Stromal cell of bone marrow (primary cell): ENCODE data around the gene EWSR1.
"Not testable (repeated sequence)": the region's sequence is repeated elsewhere in the genome, so short reads cannot be mapped to it uniquely, and the experiment has no call there.

ENCODE experiments used
- DNase-seq: peaks from one replicate; pipeline ENCODE4 v3.0.0-alpha.2; 2012; ENCODE audit warnings: low read depth

The EWSR1 gene

DNA sequence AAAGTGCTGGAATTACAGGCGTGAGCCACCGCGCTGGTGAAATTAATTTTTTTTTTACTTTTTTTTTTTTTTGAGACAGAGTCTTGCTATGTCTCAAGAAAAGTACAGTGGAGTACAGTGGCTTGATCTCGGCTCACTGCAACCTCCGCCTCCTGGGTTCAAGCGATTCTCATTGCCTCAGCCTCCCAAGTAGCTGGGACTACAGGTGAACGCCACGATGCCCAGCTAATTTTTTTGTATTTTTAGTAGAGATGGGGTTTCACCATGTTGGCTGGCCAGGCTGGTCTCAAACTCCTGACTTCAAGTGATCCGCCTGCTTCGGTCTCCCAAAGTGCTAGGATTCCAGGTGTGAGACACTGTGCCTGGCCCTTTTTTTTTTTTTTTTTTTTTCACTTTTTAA, 20.2 kb upstream of the EWSR1 start:
- DNase-seq, result not testable (repeated sequence)

GRCh38 chr22:29251265-29251664, 16.8 kb upstream of the EWSR1 start:
- no peak for DNase-seq

DNA sequence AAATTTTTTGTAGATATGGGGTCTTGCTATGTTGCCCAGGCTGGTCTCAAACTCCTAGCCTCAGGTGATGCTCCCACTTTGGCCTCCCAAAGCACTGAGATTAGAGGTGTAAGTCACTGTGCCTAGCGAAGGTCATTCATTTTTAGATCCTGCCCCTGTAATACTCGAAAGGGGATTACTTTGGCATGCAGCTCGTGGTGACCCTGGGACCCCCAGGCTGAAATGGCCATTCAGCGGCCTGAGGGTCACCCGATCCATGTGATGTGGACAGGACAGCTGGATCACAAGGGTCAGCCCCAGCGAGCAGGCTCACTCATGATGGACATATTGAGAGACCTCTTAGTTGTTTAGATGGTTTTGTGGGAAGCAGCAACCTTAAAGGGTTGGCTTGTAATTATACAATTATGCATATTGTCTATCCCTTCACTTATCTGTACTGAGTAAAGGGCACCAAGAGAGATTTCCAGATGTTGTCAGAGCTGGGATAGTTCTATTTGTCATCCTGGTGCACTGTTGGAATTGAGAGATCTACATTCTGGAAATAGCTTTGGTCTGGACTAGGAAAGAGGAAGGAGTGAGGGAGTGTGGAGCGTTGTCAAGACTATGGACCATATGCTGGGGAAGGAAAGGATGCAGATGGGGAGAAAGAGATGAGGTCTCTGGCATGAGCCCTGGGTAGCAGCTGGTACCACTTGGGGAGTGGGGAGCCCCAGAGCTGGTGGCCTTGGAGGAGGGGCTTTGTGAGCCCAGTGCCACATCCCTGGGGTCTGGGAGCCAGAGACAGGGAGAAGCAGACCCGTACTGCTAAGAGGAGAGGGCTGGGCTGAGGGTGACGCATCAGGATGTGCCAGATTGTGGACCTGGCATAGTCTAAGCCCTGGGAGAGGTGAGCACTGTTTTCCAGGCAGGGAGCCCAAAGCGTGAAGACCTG, 15.8 kb upstream of the EWSR1 start:
- no peak for DNase-seq

GRCh38 chr22:29253561-29254285, 14.3 kb upstream of the EWSR1 start:
- DNase-seq, result no peak

DNA sequence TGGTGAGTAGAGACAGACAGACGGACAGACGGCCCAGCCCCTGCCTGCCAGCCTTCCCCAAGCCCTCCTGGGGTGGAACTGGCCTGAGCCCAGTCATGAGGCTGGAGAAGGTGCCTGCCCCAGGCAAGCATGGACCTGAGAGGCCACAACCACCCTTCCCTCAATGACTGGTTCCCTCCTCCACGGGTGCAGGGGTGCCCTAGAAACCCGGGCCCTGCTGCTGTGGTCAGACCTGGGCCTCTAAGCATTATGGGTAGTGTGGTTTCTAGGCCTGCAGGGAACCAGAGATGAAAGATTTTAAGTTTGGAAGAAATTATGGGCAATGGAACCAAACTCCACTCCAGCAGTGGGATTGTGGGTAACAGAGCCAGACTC, 13.8 kb upstream of the EWSR1 start:
- DNase-seq, result no peak

GRCh38 chr22:29255064-29255621, 12.9 kb upstream of the EWSR1 start:
- no peak for DNase-seq

DNA sequence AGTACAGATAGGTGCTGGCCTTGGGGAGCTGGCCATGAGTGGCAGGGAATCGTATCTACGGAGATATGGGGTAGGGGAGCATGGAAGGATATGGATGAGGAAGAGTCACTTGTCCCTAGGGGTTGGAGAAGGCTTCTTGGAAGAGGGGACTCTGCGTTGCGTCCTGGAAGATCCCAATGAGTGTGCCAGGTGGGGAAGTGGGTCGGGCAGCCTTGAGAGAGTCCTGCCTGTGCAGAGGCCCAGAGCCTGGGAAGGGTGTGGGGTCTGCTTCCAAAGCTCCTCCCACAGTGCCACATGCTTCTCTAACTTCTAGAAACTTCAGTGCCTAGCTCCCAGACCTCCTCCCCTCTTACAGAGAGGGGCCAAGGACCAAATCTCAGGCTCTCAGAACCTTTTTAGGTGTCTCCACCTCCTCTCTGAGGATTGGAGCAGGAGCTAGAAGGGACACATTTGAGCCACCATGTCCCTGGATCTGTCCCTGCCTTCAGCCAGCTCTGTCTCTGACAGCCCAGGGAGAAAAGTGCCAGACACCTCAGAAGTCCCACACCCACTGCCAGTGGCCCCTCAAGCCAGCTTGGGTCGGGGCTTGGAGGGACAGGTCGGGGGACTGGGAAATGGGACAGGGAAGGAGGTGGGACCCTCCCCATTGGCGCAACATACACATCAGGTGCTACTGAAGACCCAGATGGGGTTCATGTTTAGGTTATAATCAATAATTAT, 11.3 kb upstream of the EWSR1 start:
- DNase-seq, result no peak

DNA sequence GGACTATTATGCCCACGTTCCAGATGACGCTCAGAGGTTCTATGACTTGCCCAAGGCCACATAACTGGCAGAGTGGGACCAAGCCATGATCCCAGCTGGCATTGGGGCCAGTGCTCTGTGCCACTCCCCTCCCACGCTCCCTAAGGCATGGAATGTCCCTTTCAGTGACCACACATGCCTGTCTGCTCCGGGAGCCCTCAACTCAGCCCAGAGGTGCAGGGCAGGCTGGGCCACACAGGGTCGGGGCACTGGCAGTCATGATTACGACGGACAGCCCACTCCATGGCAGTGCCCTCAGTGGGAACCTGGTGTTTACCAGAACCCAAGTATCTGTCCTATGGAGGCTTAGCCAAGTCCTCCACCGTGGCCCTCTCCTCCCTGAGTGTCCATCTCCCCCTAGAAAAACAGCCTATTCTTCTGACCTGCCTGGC, 10.3 kb upstream of the EWSR1 start:
- no peak for DNase-seq

DNA sequence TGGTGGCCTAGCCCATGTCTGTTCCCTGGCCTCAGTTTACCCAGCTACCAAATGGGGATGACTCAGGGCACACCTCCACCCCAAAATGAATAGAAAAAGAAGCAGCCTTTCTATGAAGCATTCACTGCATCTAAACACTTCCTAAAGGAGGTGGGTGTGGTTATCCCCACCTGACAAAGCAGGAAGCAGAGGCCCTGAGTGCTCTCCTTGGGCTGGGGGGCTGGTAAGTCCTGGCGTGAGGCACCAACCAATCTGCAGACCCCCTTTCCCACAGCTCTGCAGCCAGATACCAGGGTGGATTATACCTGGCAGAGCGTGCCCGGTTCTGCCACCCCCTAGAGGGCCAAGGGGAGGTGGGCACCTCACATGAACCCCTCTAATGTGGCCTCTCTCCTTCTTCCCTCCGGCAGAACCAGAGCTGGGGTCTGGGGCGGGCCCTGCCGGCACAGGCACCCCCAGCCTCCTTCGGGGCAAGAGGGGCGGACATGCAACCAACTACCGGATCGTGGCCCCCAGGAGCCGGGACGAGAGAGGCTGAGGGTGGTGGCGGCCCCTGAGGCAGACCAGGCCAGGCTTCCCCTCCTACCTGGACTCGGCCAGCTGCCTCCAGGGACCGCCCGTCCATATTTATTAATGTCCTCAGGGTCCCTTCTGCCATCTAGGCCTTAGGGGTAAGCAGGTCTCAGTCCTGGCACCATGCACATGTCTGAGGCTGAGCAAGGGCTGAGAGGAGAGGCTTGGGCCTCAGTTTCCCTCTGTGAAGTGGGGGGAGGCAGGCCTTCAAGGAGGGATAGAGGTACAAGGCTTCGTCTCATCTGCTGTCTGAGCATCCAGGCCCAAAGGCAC, 9.4 kb upstream of the EWSR1 start:
- no peak for DNase-seq

GRCh38 chr22:29259253-29259899, 8.7 kb upstream of the EWSR1 start:
- no peak for DNase-seq

GRCh38 chr22:29260031-29260560, 8.0 kb upstream of the EWSR1 start:
- DNase-seq, result no peak

DNA sequence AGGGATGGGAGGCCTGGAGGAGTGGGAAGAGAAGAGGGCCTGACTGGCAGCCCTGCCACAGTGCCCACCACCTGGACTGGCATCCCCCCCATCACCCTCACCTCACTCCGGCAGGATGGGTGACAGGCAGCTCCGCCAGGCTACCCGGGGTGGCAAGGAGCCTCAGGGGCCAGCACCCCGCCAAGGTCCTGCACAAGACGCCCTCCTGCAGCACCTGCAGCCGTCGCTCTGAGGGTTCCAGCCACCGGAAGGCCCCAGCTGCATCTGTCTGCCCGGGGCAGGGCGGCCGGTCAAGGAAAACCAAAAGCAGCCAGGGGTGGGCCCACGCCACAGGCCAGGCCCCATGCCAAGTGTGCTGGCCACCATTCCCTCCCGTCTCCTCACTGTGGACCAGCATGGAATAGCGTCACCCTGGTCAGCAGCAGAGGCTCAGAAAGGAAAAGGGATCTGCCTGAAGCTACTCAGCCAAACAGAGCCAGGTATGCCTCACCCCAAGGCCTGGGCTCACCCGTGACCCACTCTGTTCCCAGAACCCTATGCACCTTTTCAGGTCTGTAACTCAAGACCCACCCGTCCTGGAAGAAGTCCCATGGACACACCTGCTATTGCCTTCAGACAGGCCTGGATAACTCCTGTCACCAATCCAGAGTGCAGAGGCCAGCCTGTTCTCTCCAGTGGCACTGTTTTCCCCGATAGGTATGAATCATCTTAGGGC, 7.3 kb upstream of the EWSR1 start:
- DNase-seq, result no peak

GRCh38 chr22:29263791-29264276, 4.2 kb upstream of the EWSR1 start:
- DNase-seq, result no peak

- no peak for DNase-seq
These were observed 2.8 kb upstream of the EWSR1 start for GRCh38 chr22:29265305-29265704.

DNA sequence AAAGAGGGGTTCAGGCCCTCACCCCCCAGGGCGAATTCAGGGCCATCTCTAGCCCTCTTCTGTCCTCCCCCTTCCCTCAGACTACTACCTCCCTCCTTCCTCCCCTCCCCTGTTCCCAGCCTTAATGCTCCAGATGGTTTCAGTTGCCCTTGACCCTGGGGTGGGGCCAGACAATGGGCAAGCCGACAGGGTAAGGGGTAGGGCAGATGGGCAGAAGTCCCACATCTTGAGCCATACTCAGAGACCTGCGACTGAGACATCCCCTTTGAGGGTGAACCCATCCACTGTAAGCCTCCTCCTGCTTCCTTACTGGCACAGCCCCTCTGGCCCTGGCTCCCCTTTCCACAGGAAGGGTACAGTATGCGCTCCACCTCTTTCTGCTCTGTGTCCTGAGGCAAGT, 2.1 kb upstream of the EWSR1 start:
- no peak for DNase-seq

DNA sequence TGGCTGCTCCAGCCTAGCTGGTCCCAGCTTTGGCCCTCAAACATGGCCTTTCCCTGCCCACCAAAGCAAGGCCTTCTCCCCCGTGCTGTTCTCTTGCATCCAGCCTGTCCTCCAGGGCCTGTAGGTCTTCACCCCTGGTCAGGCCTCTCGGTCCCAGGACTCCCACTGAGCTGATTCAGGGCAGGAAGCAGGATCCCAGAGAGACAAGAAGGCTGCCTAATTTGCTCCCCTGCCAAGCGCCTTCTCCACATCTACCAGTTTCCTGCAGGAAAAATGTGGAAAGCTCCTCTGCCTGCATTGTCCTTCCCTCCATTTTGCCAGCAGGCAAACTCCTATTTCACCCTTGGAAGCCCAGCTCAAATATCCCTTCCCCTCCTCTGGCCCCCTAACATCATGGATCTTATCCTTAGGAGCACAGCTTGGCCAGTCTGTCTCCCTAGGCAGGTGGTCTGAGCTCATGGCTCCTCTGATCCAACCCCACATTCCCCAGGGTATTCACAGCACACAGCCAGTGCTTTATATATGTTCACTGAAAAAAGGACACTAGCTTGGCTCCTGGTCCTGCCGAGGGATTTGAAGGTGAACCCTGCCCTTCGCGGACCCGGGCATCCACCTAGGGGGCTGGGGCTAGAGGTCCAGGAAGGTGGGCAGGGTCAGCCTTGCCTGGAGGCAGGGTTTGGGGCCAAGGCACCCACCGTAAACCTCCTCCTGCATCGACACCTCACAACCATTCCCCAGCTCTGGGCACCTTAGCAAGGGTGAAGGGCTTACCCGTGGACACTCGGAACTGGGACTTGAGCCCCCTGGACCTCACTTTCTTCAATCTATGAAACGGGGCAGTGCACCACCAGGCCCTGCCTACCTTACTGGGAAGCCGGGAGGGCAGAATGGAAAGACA, 1.3 kb upstream of the EWSR1 start:
- DNase-seq, result no peak

DNA sequence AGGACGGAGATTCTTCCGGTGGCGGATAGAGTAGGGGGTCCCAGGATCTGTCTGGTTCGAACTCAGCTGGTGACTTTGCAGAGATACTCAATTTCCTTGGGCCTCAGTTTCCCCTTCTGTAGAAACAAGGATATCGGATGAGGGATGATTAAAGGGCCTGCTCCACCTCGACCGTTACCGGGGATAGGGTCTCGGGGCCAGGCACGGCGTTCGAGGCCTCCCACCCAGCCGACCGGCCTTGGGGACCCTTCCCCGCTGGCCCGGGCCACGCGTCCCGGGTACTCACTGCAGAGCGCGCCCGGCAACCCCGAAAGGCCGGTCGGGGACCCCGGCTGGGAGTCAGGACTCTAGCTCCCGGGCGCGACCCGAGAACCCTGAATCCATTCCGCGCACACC, 608 bp upstream of the EWSR1 start:
- DNase-seq, result no peak

DNA sequence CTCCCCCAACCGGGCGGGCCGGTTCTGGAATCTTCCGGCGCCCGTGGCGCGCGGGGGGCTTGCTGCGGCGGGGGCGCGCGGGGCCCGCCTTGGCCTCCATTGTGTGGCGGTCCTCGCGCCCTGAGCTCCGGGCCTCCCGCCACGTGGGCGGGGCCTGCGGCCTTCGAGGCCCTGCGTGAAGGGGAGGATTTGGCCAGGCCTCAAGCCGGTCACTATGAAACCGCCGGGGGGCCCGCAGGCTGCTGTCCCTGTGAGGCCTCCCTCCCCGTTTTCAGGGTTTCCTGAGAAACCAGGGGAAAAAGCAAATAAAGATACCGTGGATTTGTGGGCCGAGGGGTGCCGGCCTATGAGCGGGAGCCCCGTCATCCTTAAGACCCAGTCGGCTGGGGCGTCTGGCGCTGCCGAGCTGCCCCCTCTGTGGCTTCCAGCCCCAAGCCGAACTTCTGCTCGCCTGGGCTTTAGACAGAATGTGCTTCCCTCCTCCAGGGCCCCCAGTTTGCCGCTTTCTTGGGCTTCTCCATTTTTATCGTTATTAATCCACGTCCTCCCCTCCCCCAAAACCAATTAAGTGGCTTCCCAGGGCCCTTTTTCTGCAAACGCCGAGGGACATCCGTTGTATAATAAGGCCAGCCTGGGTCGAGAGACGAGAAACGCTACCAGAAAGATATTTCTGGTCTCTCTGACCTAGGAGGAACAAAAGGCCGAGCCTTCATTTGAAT, 602 bp downstream of the EWSR1 start:
- DNase-seq, result peak; percentile 52
